GM23338 (cell line): Measurements from ENCODE around the gene NIPAL1. TPM values are rescaled to one million over a fixed set of nuclear protein-coding genes. Genes with fewer than 3 reads are reported as not detected.

Source experiments
- ATAC-seq: fragments of 200-7000 bp; cut with Tn5 transposase; 3 replicates; pipeline ENCODE4 v1.9.1; 2020
- DNase-seq: peaks from one replicate; pipeline ENCODE4 v3.0.0-alpha.2; 2015; ENCODE audit warnings: low spot score
- H2AFZ ChIP-seq: fragments of 200-600 bp; sonication (generic); 2 replicates; pipeline ENCODE4 v1.8.0; 2016; ENCODE audit warnings: antibody characterized with exemption, mild to moderate bottlenecking, moderate library complexity
- H3F3A ChIP-seq: fragments of 200-600 bp; sonication (generic); replicated peaks from 2 replicates; pipeline ENCODE4 v1.8.0; 2017; ENCODE audit warnings: antibody characterized with exemption, mixed run types, low read depth
- H3K27ac ChIP-seq: fragments of 200-600 bp; sonication (generic); 2 replicates; pipeline ENCODE4 v1.6.1; 2016; ENCODE audit warnings: low read depth
- H3K27me3 ChIP-seq: fragments of 200-600 bp; sonication (generic); 2 replicates; pipeline ENCODE4 v1.8.0; 2016; ENCODE audit warnings: mild to moderate bottlenecking, mixed run types, moderate library complexity; ENCODE audit not compliant: insufficient read depth
- H3K36me3 ChIP-seq: fragments of 200-600 bp; sonication (generic); 2 replicates; pipeline ENCODE4 v1.8.0; 2016; ENCODE audit warnings: mild to moderate bottlenecking; ENCODE audit not compliant: insufficient read depth
- H3K4me1 ChIP-seq: fragments of 200-600 bp; sonication (generic); 2 replicates; pipeline ENCODE4 v1.8.0; 2016; ENCODE audit warnings: mild to moderate bottlenecking, moderate library complexity; ENCODE audit not compliant: insufficient read depth
- H3K4me2 ChIP-seq: fragments of 200-600 bp; sonication (generic); 2 replicates; pipeline ENCODE4 v1.7.1; 2017; ENCODE audit warnings: mixed run types
- H3K4me3 ChIP-seq: fragments of 200-600 bp; sonication (generic); 2 replicates; pipeline ENCODE4 v1.6.1; 2016; ENCODE audit warnings: mixed run types
- H3K79me2 ChIP-seq: fragments of 200-600 bp; sonication (generic); replicated peaks from 2 replicates; pipeline ENCODE4 v1.8.0; 2017; ENCODE audit warnings: mild to moderate bottlenecking; ENCODE audit not compliant: insufficient read depth
- H3K9me2 ChIP-seq: fragments of 200-600 bp; sonication (generic); 2 replicates; pipeline ENCODE4 v1.8.0; 2017; ENCODE audit not compliant: insufficient read depth
- H4K20me1 ChIP-seq: fragments of 200-600 bp; sonication (generic); replicated peaks from 2 replicates; pipeline ENCODE4 v1.8.0; 2017; ENCODE audit warnings: mild to moderate bottlenecking; ENCODE audit not compliant: insufficient read depth
- H3K27ac Mint-ChIP-seq: 2 replicates; pipeline ENCODE4 v1.8.0; 2020; ENCODE audit warnings: inconsistent platforms, mild to moderate bottlenecking, moderate library complexity, mixed read lengths
- H3K27me3 Mint-ChIP-seq: 3 replicates; pipeline ENCODE4 v1.8.0; 2022; ENCODE audit warnings: low read depth, mild to moderate bottlenecking, moderate library complexity, mixed read lengths, inconsistent platforms; ENCODE audit not compliant: insufficient read depth, poor library complexity
- H3K36me3 Mint-ChIP-seq: 3 replicates; pipeline ENCODE4 v1.8.0; 2021; ENCODE audit warnings: low read depth, mild to moderate bottlenecking, inconsistent platforms, moderate library complexity, mixed read lengths
- H3K4me1 Mint-ChIP-seq: 3 replicates; pipeline ENCODE4 v1.8.0; 2020; ENCODE audit warnings: mild to moderate bottlenecking, inconsistent platforms, mixed read lengths
- H3K4me3 Mint-ChIP-seq: 3 replicates; pipeline ENCODE4 v1.8.0; 2021; ENCODE audit warnings: moderate library complexity, mild to moderate bottlenecking, inconsistent platforms, mixed read lengths
- H3K9me3 Mint-ChIP-seq: 3 replicates; pipeline ENCODE4 v1.8.0; 2020; ENCODE audit warnings: moderate library complexity, mild to moderate bottlenecking, inconsistent platforms, mixed read lengths
- CREB1 ChIP-seq: fragments of 250-450 bp; sonication (Bioruptor Pico); IDR thresholded peaks from 2 replicates; pipeline ENCODE4 v1.5.0; 2020; ENCODE audit warnings: low read depth, mild to moderate bottlenecking, moderate library complexity
- CTCF ChIP-seq, 2 experiments: fragments of 200-600 bp in 1 of 2; sonication (generic) in 1 of 2; conservative IDR thresholded peaks; 2 replicates each; pipeline versions ENCODE4 v1.5.1 to v1.6.1; 2016 to 2017; ENCODE audit warnings: antibody characterized with exemption in 2 of 2, low read depth in 2 of 2, mild to moderate bottlenecking in 2 of 2, moderate library complexity in 1 of 2
- ETS1 ChIP-seq: IDR thresholded peaks from 2 replicates; pipeline ENCODE4 v1.6.1; 2016; ENCODE audit warnings: antibody characterized with exemption
- EZH2 ChIP-seq: fragments of 200-600 bp; sonication (generic); IDR thresholded peaks from one replicate; pipeline ENCODE4 v1.8.0; 2017; ENCODE audit warnings: antibody characterized with exemption, mild to moderate bottlenecking, low read depth; ENCODE audit not compliant: unreplicated experiment
- EZH2phosphoT487 ChIP-seq: fragments of 200-600 bp; sonication (generic); IDR thresholded peaks from one replicate; pipeline ENCODE4 v1.8.1; 2018; ENCODE audit warnings: antibody characterized with exemption; ENCODE audit not compliant: unreplicated experiment
- JUNB ChIP-seq: IDR thresholded peaks from one replicate; pipeline ENCODE4 v1.6.1; 2016; ENCODE audit warnings: antibody characterized with exemption; ENCODE audit not compliant: unreplicated experiment
- NANOG ChIP-seq: IDR thresholded peaks from 2 replicates; pipeline ENCODE4 v1.6.1; 2016; ENCODE audit warnings: antibody characterized with exemption, borderline replicate concordance
- POLR2AphosphoS5 ChIP-seq: IDR thresholded peaks from 2 replicates; pipeline ENCODE4 v1.6.1; 2016; ENCODE audit warnings: antibody characterized with exemption, low read depth
- ZNF114 ChIP-seq: fragments of 250-450 bp; sonication (Bioruptor Pico); IDR thresholded peaks from 2 replicates; pipeline ENCODE4 v1.5.0; 2020; ENCODE audit warnings: mild to moderate bottlenecking, moderate library complexity
- ZNF331 ChIP-seq: fragments of 250-450 bp; sonication (Bioruptor Pico); IDR thresholded peaks from 2 replicates; pipeline ENCODE4 v1.5.0; 2020; ENCODE audit warnings: low read depth, mild to moderate bottlenecking, moderate library complexity
- polyA plus RNA-seq: library from polyadenylated mRNA; unstranded; fragments of >200 nt; fragmentation: Nextera tagmentation; extraction: Ambion mirVana; gene quantifications from 2 replicates; pipeline ENCODE4 v1.2.1, GENCODE V29; 2016
- total RNA-seq: library from RNA; depleted of rRNA; stranded (reverse); fragments of >200 nt; shearing (Covaris generic); gene quantifications from 2 replicates; pipeline ENCODE4 v1.2.3, GENCODE V29; 2014
- TF ChIP-seq, protein P1 (sequence below): IDR thresholded peaks from one replicate; pipeline ENCODE4 v1.6.1; 2018; ENCODE audit warnings: antibody characterized with exemption; ENCODE audit not compliant: unreplicated experiment
- TF ChIP-seq, protein P2 (sequence below): fragments of 250-450 bp; sonication (Bioruptor Pico); IDR thresholded peaks from 2 replicates; pipeline ENCODE4 v1.5.0; 2020; ENCODE audit warnings: mild to moderate bottlenecking, moderate library complexity

Gene NIPAL1
- total and polyA plus RNA-seq, 2 experiments from 2014 or later = 5.3 to 8.2 TPM

- Histone ChIP-seq H3K27ac (no peak overlapping the region), H3K4me1 (no peaks in the 10 kb centered on the region), H3K9me2 (no peaks in the 10 kb centered on the region), H3K36me3 (no peaks in the 10 kb centered on the region), H3K4me2 (no peak overlapping the region), H3F3A (no peaks in the 10 kb centered on the region), H3K4me3 (no peak overlapping the region), H3K79me2 (no peaks in the 10 kb centered on the region), H4K20me1 (no peaks in the 10 kb centered on the region), H3K27me3 (no peaks in the 10 kb centered on the region), H2AFZ (0 out of 2 replicates have a peak overlapping the region, but pooled peaks have one; percentile 20)
- TF ChIP-seq ETS1 (no peak), CREB1 (no peak), POLR2AphosphoS5 (no peak), ZNF331 (CRISPR knock-in tag) (no peak), JUNB (no peak), ZNF114 (CRISPR knock-in tag) (no peak), EZH2 (no peak), NANOG (no peak), EZH2phosphoT487 (no peak), CTCF (conservative IDR thresholded peaks at IDR 0.05; ENCODE audit: low read depth in 2 of 2) (no peak)
- TF ChIP-seq, protein P1, sequence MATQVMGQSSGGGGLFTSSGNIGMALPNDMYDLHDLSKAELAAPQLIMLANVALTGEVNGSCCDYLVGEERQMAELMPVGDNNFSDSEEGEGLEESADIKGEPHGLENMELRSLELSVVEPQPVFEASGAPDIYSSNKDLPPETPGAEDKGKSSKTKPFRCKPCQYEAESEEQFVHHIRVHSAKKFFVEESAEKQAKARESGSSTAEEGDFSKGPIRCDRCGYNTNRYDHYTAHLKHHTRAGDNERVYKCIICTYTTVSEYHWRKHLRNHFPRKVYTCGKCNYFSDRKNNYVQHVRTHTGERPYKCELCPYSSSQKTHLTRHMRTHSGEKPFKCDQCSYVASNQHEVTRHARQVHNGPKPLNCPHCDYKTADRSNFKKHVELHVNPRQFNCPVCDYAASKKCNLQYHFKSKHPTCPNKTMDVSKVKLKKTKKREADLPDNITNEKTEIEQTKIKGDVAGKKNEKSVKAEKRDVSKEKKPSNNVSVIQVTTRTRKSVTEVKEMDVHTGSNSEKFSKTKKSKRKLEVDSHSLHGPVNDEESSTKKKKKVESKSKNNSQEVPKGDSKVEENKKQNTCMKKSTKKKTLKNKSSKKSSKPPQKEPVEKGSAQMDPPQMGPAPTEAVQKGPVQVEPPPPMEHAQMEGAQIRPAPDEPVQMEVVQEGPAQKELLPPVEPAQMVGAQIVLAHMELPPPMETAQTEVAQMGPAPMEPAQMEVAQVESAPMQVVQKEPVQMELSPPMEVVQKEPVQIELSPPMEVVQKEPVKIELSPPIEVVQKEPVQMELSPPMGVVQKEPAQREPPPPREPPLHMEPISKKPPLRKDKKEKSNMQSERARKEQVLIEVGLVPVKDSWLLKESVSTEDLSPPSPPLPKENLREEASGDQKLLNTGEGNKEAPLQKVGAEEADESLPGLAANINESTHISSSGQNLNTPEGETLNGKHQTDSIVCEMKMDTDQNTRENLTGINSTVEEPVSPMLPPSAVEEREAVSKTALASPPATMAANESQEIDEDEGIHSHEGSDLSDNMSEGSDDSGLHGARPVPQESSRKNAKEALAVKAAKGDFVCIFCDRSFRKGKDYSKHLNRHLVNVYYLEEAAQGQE = no peak
- TF ChIP-seq, protein P2, sequence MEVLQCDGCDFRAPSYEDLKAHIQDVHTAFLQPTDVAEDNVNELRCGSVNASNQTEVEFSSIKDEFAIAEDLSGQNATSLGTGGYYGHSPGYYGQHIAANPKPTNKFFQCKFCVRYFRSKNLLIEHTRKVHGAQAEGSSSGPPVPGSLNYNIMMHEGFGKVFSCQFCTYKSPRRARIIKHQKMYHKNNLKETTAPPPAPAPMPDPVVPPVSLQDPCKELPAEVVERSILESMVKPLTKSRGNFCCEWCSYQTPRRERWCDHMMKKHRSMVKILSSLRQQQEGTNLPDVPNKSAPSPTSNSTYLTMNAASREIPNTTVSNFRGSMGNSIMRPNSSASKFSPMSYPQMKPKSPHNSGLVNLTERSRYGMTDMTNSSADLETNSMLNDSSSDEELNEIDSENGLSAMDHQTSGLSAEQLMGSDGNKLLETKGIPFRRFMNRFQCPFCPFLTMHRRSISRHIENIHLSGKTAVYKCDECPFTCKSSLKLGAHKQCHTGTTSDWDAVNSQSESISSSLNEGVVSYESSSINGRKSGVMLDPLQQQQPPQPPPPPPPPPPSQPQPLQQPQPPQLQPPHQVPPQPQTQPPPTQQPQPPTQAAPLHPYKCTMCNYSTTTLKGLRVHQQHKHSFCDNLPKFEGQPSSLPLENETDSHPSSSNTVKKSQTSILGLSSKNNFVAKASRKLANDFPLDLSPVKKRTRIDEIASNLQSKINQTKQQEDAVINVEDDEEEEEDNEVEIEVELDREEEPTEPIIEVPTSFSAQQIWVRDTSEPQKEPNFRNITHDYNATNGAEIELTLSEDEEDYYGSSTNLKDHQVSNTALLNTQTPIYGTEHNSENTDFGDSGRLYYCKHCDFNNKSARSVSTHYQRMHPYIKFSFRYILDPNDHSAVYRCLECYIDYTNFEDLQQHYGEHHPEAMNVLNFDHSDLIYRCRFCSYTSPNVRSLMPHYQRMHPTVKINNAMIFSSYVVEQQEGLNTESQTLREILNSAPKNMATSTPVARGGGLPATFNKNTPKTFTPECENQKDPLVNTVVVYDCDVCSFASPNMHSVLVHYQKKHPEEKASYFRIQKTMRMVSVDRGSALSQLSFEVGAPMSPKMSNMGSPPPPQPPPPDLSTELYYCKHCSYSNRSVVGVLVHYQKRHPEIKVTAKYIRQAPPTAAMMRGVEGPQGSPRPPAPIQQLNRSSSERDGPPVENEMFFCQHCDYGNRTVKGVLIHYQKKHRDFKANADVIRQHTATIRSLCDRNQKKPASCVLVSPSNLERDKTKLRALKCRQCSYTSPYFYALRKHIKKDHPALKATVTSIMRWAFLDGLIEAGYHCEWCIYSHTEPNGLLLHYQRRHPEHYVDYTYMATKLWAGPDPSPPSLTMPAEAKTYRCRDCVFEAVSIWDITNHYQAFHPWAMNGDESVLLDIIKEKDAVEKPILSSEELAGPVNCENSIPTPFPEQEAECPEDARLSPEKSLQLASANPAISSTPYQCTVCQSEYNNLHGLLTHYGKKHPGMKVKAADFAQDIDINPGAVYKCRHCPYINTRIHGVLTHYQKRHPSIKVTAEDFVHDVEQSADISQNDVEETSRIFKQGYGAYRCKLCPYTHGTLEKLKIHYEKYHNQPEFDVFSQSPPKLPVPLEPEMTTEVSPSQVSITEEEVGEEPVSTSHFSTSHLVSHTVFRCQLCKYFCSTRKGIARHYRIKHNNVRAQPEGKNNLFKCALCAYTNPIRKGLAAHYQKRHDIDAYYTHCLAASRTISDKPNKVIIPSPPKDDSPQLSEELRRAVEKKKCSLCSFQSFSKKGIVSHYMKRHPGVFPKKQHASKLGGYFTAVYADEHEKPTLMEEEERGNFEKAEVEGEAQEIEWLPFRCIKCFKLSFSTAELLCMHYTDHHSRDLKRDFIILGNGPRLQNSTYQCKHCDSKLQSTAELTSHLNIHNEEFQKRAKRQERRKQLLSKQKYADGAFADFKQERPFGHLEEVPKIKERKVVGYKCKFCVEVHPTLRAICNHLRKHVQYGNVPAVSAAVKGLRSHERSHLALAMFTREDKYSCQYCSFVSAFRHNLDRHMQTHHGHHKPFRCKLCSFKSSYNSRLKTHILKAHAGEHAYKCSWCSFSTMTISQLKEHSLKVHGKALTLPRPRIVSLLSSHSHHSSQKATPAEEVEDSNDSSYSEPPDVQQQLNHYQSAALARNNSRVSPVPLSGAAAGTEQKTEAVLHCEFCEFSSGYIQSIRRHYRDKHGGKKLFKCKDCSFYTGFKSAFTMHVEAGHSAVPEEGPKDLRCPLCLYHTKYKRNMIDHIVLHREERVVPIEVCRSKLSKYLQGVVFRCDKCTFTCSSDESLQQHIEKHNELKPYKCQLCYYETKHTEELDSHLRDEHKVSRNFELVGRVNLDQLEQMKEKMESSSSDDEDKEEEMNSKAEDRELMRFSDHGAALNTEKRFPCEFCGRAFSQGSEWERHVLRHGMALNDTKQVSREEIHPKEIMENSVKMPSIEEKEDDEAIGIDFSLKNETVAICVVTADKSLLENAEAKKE (CRISPR knock-in tag) = no peak
- Mint-ChIP-seq H3K4me3 (no peak overlapping the region), H3K36me3 (no peaks in the 10 kb centered on the region), H3K9me3 (no peaks in the 10 kb centered on the region), H3K27me3 (peaks cover 1% of the 10 kb centered on the region), H3K4me1 (no peaks in the 10 kb centered on the region), H3K27ac (peak overlapping the region; percentile 2; the same call in 1 of the 2 replicates)
- ATAC-seq = no peak
- DNase-seq = no peak
Observed at GRCh38 chr4:48079972-48080391, 63.4 kb downstream of the NIPAL1 start.
